Erythroblast (primary cell): ENCODE measurements around the gene GNAI2.

ENCODE experiments used
- GATA1 ChIP-seq: IDR thresholded peaks from 2 replicates; pipeline ENCODE4 v1.6.1; 2011; ENCODE audit warnings: low read depth, mild to moderate bottlenecking, control low read depth, low read length, moderate library complexity
- POLR2A ChIP-seq: IDR thresholded peaks from 2 replicates; pipeline ENCODE4 v1.6.1; 2011; ENCODE audit warnings: mild to moderate bottlenecking, low read length

GRCh38 chr3:50242381-50242770 lies 6.4 kb downstream of the GNAI2 start:
- TF ChIP-seq POLR2A: no peak
- TF ChIP-seq GATA1: no peak
